ENCODE results near the gene RNASE1.
"Not testable (repeated sequence)": the region's sequence is repeated elsewhere in the genome, so short reads cannot be mapped to it uniquely, and the experiment has no call there.

Gene RNASE1

GRCh38 chr14:20836668-20837338 lies 34.2 kb upstream of the RNASE1 start:
- TF ChIP-seq CTCF (conservative IDR thresholded peaks at IDR 0.05; ENCODE audit: low read depth), result no peak
- peak; percentile 47 for DNase-seq (ENCODE audit: low spot score)
- ChIA-PET CTCF (interaction anchor here (0.6 to 1.2 kb wide), 6 partner anchors 12 to 251 kb away, joined by 3 to 5 read pairs (median 3); no protein-coding TSS in a partner anchor), POLR2A (ENCODE audit: low non-redundant PET) (no interaction called here)
- H3K27ac ChIP-seq, result no peak overlapping the region

GRCh38 chr14:20834899-20835298 lies 32.3 kb upstream of the RNASE1 start:
- ChIA-PET CTCF (interaction anchor here (0.7 kb wide), 1 partner anchor 23 kb away, joined by 4 read pairs; no protein-coding TSS in a partner anchor), POLR2A (ENCODE audit: low non-redundant PET) (no interaction called here)
- no peak for TF ChIP-seq CTCF (conservative IDR thresholded peaks at IDR 0.05; ENCODE audit: low read depth)
- no peak for DNase-seq (ENCODE audit: low spot score)
- no peak overlapping the region for H3K27ac ChIP-seq

GRCh38 chr14:20830831-20831230 lies 28.2 kb upstream of the RNASE1 start:
- ChIA-PET POLR2A (ENCODE audit: low non-redundant PET) (no interaction called here), CTCF (no interaction called here)
- DNase-seq (ENCODE audit: low spot score), result no peak
- no peak overlapping the region for H3K27ac ChIP-seq
- no peak for TF ChIP-seq CTCF (conservative IDR thresholded peaks at IDR 0.05; ENCODE audit: low read depth)

- POLR2A ChIA-PET (ENCODE audit: low non-redundant PET); CTCF ChIA-PET: not testable (repeated sequence)
Measured at GRCh38 chr14:20828024-20828694, 25.5 kb upstream of the RNASE1 start.

GRCh38 chr14:20827326-20827725 lies 24.7 kb upstream of the RNASE1 start:
- no peak overlapping the region for H3K27ac ChIP-seq
- TF ChIP-seq CTCF (conservative IDR thresholded peaks at IDR 0.05; ENCODE audit: low read depth), result no peak
- ChIA-PET POLR2A (ENCODE audit: low non-redundant PET) (no interaction called here), CTCF (no interaction called here)
- DNase-seq (ENCODE audit: low spot score), result no peak

More at GRCh38 chr14:20828024-20828694, 25.5 kb upstream of the RNASE1 start:
- DNase-seq (ENCODE audit: low spot score); H3K27ac ChIP-seq: not testable (repeated sequence)

GRCh38 chr14:20826666-20827065 lies 24.0 kb upstream of the RNASE1 start:
- CTCF ChIA-PET; H3K27ac ChIP-seq; DNase-seq (ENCODE audit: low spot score); POLR2A ChIA-PET (ENCODE audit: low non-redundant PET): not testable (repeated sequence)

GRCh38 chr14:20823859-20824258 lies 21.2 kb upstream of the RNASE1 start:
- ChIA-PET POLR2A (ENCODE audit: low non-redundant PET) (no interaction called here), CTCF (no interaction called here)
- H3K27ac ChIP-seq, result no peak overlapping the region
- TF ChIP-seq CTCF (conservative IDR thresholded peaks at IDR 0.05; ENCODE audit: low read depth), result no peak
- DNase-seq (ENCODE audit: low spot score), result no peak

- CTCF ChIA-PET; DNase-seq (ENCODE audit: low spot score); H3K27ac ChIP-seq; POLR2A ChIA-PET (ENCODE audit: low non-redundant PET): not testable (repeated sequence)
Measured at GRCh38 chr14:20821521-20822108, 19.0 kb upstream of the RNASE1 start.
